Measurements from ENCODE around the gene PRDM4.
"Not testable (repeated sequence)": the region's sequence is repeated elsewhere in the genome, so short reads cannot be mapped to it uniquely, and the experiment has no call there.

PRDM4 gene

GRCh38 chr12:107774349-107775029 lies 13.6 kb upstream of the PRDM4 start, which contains the start of gene ASCL4:
TSS of gene ASCL4 (plus strand) at chr12:107774704. CDS start at chr12:107775219, 515 bp downstream.
- FAIRE-seq, result no peak
- DNase-seq (ENCODE audit: extremely low spot score, insufficient read length, low read depth), result no peak

DNA sequence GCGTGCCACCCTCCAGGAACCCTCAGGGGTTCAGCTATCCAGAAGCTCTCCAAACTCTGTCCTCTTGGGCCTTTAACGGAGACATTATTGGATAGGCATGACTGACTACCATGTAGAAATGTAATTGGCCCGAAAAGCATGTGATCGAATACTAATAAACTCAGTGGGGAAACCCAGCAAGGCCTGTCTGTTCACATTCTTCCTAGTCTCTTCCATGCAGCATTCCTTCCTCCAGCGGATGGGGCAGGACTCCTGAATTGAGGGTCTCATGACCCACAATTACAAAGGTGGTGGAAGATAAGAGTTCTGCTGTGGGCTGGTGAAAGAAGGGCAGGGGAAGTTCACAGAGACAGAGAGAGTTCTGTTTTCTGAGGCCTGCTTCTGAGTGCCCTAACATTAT lies 6.5 kb upstream of the PRDM4 start:
- FAIRE-seq, result no peak
- DNase-seq (ENCODE audit: extremely low spot score, insufficient read length, low read depth), result no peak

DNA sequence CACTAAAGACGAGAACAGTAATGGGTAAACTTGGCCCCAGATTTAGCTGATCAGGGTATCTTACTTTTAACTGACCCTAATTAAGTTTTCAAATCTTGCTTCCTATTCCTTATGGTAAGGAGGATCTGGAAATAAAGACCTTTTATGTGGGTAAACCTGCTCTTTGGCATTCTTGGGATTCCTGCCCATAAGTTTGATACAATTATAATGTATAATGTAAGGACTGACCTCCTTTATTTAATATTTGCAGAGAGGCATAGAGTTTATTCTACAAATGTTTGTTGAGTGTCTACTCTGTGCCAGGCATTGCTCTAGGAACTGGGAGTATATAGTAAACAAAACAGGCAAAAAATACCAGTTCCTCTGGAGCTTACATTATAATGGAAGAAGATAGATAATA lies 4.4 kb upstream of the PRDM4 start:
- FAIRE-seq, result no peak

DNA sequence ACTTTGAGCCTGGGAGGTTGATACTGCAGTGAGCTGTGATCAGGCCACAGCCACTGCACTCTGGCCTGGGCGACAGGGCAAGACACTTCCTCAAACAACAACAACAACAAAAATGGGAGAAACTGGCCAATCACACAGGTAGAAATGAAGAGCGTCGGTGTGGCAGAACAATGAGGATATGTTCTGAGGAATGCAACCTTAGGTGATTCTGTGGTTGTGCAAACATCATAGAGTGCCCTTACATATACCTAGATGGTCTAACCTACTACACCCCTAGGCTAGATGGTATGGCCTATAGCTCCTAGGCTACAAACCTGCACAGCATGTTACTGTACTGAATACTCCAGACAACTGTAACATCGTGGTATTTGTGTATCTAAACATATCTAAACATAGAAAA lies 3.7 kb upstream of the PRDM4 start:
- no peak for FAIRE-seq
- DNase-seq (ENCODE audit: extremely low spot score, insufficient read length, low read depth), result no peak

More for the DNA sequence above, 4.4 kb upstream of the PRDM4 start:
- DNase-seq (ENCODE audit: extremely low spot score, insufficient read length, low read depth), result no peak

DNA sequence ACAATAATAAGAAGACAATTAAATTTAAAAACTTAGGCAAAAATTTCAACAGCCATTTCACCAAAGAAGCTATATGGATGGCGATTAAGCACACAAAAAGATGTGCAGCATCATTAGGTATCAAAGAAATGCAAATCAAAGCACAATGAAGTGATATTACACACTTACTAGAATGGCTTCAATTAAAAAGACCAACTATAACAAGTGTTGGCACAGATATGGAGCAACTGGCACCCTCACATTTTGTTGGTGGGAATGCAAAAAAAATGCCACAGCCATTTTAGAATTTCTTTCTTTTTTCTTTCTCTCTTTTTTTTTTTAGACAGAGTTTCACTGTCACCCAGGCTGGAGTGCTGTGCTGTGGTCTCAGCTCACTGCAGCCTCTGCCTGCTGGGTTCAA lies 1.9 kb upstream of the PRDM4 start:
- DNase-seq (ENCODE audit: extremely low spot score, insufficient read length, low read depth), result no peak

GRCh38 chr12:107761502-107761904 lies 566 bp upstream of the PRDM4 start:
- DNase-seq (ENCODE audit: extremely low spot score, insufficient read length, low read depth) (no peak), FAIRE-seq (no peak)

More for the DNA sequence above, 1.9 kb upstream of the PRDM4 start:
- FAIRE-seq, result no peak

- no peak for FAIRE-seq
- no peak for DNase-seq (ENCODE audit: extremely low spot score, insufficient read length, low read depth)
Observed at GRCh38 chr12:107760207-107760808, 629 bp downstream of the PRDM4 start.

DNA sequence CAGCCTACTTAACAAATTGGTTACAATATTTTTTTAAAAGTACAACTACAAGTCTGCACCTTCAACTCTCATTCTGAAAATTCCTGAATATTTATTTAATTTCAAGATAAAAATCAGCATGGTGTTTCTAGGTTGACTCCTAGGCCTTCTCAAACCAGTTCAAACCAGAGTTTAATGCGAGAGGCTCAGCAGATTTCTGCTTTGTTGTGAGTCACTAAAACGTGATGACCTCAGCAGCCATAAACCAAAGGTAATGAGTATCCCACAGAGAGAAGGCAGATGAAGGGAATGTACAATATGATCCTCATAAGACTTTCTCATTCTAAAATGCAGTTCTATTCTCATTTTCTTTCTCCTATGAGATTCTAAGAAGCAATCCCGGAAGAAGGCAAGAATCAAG lies 1.5 kb downstream of the PRDM4 start:
- no peak for DNase-seq (ENCODE audit: extremely low spot score, insufficient read length, low read depth)
- FAIRE-seq, result no peak

- no peak for FAIRE-seq
- no peak for DNase-seq (ENCODE audit: extremely low spot score, insufficient read length, low read depth)
Observed at GRCh38 chr12:107749083-107749482, 11.9 kb downstream of the PRDM4 start.

DNA sequence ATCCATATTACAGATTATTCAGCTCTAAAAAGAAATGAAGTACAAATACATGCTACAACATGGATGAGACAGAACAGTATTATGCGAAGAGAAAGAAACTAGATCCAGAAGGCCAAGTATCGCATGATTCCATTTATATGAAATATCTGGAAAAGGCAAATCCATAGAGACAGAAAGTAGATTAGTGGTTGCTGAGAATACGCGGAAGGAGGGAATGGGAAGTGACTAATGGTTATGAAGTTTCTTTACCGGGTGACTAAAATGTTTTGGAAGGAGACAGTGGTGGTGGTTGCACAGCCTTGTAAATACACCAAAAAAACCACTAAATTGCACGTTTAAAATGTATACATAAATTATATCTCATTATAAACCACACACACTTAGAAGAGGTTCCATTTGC lies 12.5 kb downstream of the PRDM4 start:
- FAIRE-seq, result no peak
- no peak for DNase-seq (ENCODE audit: extremely low spot score, insufficient read length, low read depth)

DNA sequence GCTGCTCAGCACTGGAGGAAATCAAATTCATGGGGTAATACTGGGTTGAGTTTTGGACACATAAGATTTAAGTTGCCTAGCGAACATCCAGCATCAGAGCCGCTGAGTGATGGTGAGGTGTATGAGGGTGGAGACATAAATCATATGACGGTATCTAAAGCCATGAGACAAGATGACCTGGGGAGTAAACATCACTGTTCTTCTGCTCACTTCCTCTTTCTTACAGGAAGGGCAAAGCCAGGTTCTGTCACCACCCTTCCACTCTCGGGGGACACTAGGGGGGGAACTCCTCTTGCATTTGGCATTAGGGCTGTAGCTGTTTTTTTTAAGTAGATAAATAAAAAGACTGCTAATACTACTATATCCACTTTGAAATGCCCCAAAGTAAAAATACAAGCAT lies 24.0 kb downstream of the PRDM4 start:
- DNase-seq (ENCODE audit: extremely low spot score, insufficient read length, low read depth), result peak; percentile 45
- peak; percentile 92 for FAIRE-seq

- FAIRE-seq (no peak), DNase-seq (ENCODE audit: extremely low spot score, insufficient read length, low read depth) (no peak)
Observed at GRCh38 chr12:107735763-107736162, 25.2 kb downstream of the PRDM4 start.

GRCh38 chr12:107734139-107734538 lies 26.8 kb downstream of the PRDM4 start:
- no peak for FAIRE-seq
- DNase-seq (ENCODE audit: extremely low spot score, insufficient read length, low read depth), result no peak

DNA sequence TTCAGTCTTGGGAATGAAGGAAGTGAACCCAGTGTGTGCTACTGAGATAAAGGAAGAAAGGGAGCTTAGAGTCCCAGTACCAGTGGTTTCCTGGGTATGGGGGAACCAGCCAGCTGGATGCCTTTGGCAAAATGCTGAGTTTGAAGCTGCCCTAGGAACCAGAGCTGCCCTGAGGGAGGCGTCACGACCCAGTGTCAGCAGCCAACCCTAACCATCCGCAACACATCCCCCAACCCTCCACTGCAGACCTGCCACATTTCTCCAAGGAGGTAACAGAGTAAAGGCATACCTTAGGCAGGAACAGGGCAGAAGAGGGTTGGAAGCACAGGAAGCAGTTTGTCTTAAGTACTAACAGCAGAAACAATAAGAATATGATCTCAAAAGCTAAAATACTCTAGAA lies 28.6 kb downstream of the PRDM4 start:
- no peak for FAIRE-seq

DNA sequence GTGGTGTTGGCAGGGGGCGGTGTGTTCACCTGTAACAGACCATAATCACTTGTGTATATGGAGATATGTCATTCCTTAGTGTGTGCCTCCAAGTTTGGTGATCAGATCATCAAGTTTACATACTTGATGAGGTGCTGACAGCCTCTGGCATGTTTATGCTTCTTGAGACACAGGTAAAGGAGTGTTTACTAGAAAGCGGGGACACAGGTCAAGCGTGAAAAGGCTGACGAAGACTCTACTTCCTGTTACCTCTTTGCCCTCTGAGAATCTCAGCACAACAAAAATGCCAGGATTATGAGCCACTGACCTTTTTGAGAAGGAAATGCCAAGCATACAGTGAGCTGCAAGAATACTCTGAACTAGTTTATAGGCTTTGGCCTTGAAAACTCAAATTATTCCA lies 29.6 kb downstream of the PRDM4 start:
- FAIRE-seq (peak; percentile 48), DNase-seq (ENCODE audit: extremely low spot score, insufficient read length, low read depth) (no peak)

More for the DNA sequence above, 28.6 kb downstream of the PRDM4 start:
- no peak for DNase-seq (ENCODE audit: extremely low spot score, insufficient read length, low read depth)

DNA sequence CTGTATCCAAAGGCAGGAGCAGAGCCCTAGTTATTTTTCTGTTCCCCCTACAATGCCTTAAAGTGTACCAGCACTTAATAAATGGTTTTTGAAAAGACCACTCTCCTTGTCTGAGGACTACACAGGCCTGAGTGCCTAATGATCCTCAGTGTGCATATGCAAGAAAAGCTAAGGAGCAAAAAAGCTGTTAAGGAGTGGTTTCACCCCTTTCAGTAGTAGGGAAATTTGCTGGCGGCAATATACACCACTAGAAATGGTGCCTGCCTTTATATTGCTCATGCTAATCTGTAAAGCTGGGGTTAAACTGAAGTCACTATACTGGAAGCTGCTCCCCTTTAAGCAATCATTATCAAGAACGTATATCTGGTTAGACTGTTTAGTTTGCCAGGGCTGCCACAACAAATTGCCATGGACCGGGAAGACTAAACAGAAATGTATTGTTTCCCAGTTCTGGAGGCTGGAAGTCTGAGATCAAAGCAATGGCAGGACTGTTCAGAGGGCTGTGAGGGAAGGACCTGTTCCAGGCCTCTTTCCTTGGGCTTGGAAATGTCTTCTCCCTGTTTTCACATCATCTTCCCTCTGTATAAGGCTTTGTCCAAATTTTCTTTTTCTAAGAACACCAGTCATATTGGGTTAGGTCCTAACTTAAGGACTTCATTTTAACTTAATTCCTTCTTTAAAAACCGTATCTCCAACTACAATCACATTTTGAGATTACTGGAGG lies 30.2 kb downstream of the PRDM4 start:
- DNase-seq (ENCODE audit: extremely low spot score, insufficient read length, low read depth) (no peak), FAIRE-seq (no peak)

DNA sequence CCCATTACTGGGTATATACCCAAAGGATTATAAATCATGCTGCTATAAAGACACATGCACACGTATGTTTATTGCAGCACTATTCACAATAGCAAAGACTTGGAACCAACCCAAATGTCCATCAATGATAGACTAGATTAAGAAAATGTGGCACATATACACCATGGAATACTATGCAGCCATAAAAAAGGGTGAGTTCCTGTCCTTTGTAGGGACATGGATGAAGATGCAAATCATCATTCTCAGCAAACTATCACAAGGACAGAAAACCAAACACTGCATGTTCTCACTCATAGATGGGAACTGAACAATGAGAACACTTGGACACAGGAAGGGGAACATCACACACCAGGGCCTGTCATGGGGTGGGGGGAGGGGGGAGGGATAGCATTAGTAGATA lies 33.2 kb downstream of the PRDM4 start:
- DNase-seq (ENCODE audit: extremely low spot score, insufficient read length, low read depth); FAIRE-seq: not testable (repeated sequence)

DNA sequence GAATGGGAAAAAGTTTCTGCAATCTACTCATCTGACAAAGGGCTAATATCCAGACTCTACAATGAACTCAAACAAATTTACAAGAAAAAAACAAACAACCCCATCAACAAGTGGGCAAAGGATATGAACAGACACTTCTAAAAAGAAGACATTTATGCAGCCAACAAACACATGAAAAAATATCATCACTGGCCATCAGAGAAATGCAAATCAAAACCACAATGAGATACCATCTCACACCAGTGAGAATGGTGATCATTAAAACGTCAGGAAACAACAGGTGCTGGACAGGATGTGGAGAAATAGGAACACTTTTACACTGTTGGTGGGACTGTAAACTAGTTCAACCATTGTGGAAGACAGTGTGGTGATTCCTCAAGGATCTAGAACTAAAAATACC lies 33.6 kb downstream of the PRDM4 start:
- not testable (repeated sequence) for DNase-seq (ENCODE audit: extremely low spot score, insufficient read length, low read depth)

DNA sequence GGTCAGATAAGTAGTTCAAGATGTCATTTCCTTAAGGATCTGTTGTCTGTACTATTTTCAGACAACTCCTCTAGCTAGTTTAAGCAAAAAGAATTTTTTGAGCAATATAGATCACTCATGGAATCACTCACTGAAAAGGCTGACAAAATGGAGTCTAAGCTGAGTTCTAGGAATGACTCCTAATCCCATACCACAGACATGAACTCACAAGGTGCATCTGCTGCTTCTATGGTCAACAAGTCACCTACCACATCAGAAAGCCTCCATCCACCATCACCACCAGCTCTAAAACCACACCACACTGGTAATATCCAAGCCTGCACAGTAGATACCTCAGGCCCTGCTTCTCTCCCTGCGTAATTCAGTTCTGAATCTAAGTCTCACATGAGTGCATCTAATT lies 42.3 kb downstream of the PRDM4 start:
- FAIRE-seq, result no peak
- DNase-seq (ENCODE audit: extremely low spot score, insufficient read length, low read depth), result no peak

More for the DNA sequence above, 33.6 kb downstream of the PRDM4 start:
- FAIRE-seq, result not testable (repeated sequence)

DNA sequence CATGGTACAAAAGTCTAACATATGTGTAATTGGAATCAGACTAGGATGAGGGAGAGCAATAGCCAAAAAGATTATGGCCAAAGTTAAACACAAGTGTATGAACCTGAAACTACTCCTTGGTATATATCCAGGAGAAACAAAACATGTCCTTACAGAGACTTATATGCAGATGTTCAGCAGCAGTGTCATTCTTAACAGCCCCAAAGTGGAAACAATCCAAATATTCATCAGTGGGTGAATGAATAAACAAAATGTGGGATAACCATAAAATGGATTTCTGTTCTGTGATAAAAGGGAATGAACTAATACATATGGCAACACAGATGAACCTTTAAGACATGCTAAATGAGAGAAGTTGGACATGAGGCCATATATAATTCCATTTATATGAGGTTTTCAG lies 45.2 kb downstream of the PRDM4 start:
- FAIRE-seq, result no peak
- DNase-seq (ENCODE audit: extremely low spot score, insufficient read length, low read depth), result no peak

DNA sequence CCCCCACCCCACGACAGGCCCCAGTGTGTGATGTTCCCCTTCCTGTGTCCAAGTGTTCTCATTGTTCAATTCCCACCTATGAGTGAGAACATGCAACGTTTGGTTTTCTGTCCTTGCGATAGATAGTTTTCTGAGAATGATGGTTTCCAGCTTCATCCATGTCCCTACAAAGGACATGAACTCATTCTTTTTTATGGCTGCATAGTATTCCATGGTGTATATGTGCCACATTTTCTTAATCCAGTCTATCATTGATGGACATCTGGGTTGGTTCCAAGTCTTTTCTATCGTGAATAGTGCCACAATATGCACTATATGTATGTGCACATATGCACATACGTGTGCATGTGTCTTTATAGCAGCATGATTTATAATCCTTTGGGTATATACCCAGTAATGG lies 55.4 kb downstream of the PRDM4 start:
- not testable (repeated sequence) for FAIRE-seq; DNase-seq (ENCODE audit: extremely low spot score, insufficient read length, low read depth)
